GM12891 (cell line): ENCODE results near the gene SPOCK1.

Experiments used
- PAX5 ChIP-seq: IDR thresholded peaks from 2 replicates; pipeline ENCODE4 v1.6.1; 2011; ENCODE audit warnings: low read length, moderate library complexity, mild to moderate bottlenecking; ENCODE audit not compliant: insufficient read depth, severe bottlenecking
- POLR2A ChIP-seq: IDR thresholded peaks from 2 replicates; pipeline ENCODE4 v1.6.1; 2011; ENCODE audit warnings: low read depth, low read length, control low read depth

- TF ChIP-seq POLR2A: no peak
- TF ChIP-seq PAX5: no peak
These were observed 187.1 kb downstream of the SPOCK1 start for GRCh38 chr5:137312011-137312410.
